ENCODE data around the gene MPPED2.

Gene MPPED2

GRCh38 chr11:30499940-30500339 lies 86.2 kb downstream of the MPPED2 start:
- Histone ChIP-seq H3K9ac (ENCODE audit: low read length) (no peak overlapping the region), H3K27ac (ENCODE audit: low read length) (no peak overlapping the region), H3K4me3 (ENCODE audit: low read length) (no peak overlapping the region), H3K36me3 (replicated peaks; ENCODE audit: low read depth, low read length) (no peaks in the 10 kb centered on the region), H3K4me1 (ENCODE audit: low read length) (peaks cover 6% of the 10 kb centered on the region), H3K9me3 (ENCODE audit: insufficient read depth, low read length) (no peaks in the 10 kb centered on the region), H3K27me3 (ENCODE audit: low read depth, low read length) (peaks cover 6% of the 10 kb centered on the region; the same call in 1 of the 2 replicates), H3K4me2 (ENCODE audit: low read length) (no peak overlapping the region), H3K79me2 (ENCODE audit: low read length) (no peaks in the 10 kb centered on the region), H4K20me1 (ENCODE audit: insufficient read depth, low read length) (no peaks in the 10 kb centered on the region), H2AFZ (ENCODE audit: low read depth, low read length) (no peak overlapping the region)
- TF ChIP-seq CTCF (IDR thresholded peaks at IDR 0.05; ENCODE audit: low read depth, low read length) (no peak), EZH2phosphoT487 (IDR thresholded peaks at IDR 0.05; ENCODE audit: low read depth) (no peak)

GRCh38 chr11:30497600-30497999 lies 88.6 kb downstream of the MPPED2 start:
- TF ChIP-seq EZH2phosphoT487 (IDR thresholded peaks at IDR 0.05; ENCODE audit: low read depth) (no peak), CTCF (IDR thresholded peaks at IDR 0.05; ENCODE audit: low read depth, low read length) (no peak)
- Histone ChIP-seq H3K27me3 (ENCODE audit: low read depth, low read length) (peaks cover 7% of the 10 kb centered on the region; the same call in 1 of the 2 replicates), H3K36me3 (replicated peaks; ENCODE audit: low read depth, low read length) (no peaks in the 10 kb centered on the region), H3K9ac (ENCODE audit: low read length) (no peak overlapping the region), H4K20me1 (ENCODE audit: insufficient read depth, low read length) (no peaks in the 10 kb centered on the region), H3K27ac (ENCODE audit: low read length) (no peak overlapping the region), H3K9me3 (ENCODE audit: insufficient read depth, low read length) (no peaks in the 10 kb centered on the region), H3K4me3 (ENCODE audit: low read length) (no peak overlapping the region), H3K79me2 (ENCODE audit: low read length) (no peaks in the 10 kb centered on the region), H2AFZ (ENCODE audit: low read depth, low read length) (no peak overlapping the region), H3K4me1 (ENCODE audit: low read length) (peaks cover 6% of the 10 kb centered on the region), H3K4me2 (ENCODE audit: low read length) (no peak overlapping the region)

GRCh38 chr11:30496935-30497334 lies 89.2 kb downstream of the MPPED2 start:
- no peaks in the 10 kb centered on the region for H4K20me1 ChIP-seq (ENCODE audit: insufficient read depth, low read length)
- H3K9me3 ChIP-seq (ENCODE audit: insufficient read depth, low read length) = no peaks in the 10 kb centered on the region
- H3K79me2 ChIP-seq (ENCODE audit: low read length) = no peaks in the 10 kb centered on the region
- H3K27ac ChIP-seq (ENCODE audit: low read length) = no peak overlapping the region
- H2AFZ ChIP-seq (ENCODE audit: low read depth, low read length) = no peak overlapping the region
- no peak overlapping the region for H3K4me3 ChIP-seq (ENCODE audit: low read length)
- no peaks in the 10 kb centered on the region for H3K36me3 ChIP-seq (replicated peaks; ENCODE audit: low read depth, low read length)
- H3K4me1 ChIP-seq (ENCODE audit: low read length) = peaks cover 6% of the 10 kb centered on the region
- TF ChIP-seq CTCF (IDR thresholded peaks at IDR 0.05; ENCODE audit: low read depth, low read length) (no peak), EZH2phosphoT487 (IDR thresholded peaks at IDR 0.05; ENCODE audit: low read depth) (no peak)
- H3K9ac ChIP-seq (ENCODE audit: low read length) = no peak overlapping the region
- no peak overlapping the region for H3K4me2 ChIP-seq (ENCODE audit: low read length)
- peaks cover 7% of the 10 kb centered on the region; the same call in 1 of the 2 replicates for H3K27me3 ChIP-seq (ENCODE audit: low read depth, low read length)

- Histone ChIP-seq H3K36me3 (replicated peaks; ENCODE audit: low read depth, low read length) (no peaks in the 10 kb centered on the region), H3K9ac (ENCODE audit: low read length) (no peak overlapping the region)
Observed at GRCh38 chr11:30495437-30495836, 90.7 kb downstream of the MPPED2 start.

More at GRCh38 chr11:30495437-30495836, 90.7 kb downstream of the MPPED2 start:
- Histone ChIP-seq H3K4me2 (ENCODE audit: low read length) (0 out of 2 replicates have a peak overlapping the region, but pooled peaks have one; percentile 8), H3K79me2 (ENCODE audit: low read length) (no peaks in the 10 kb centered on the region), H3K27me3 (ENCODE audit: low read depth, low read length) (peaks cover 15% of the 10 kb centered on the region; the same call in 1 of the 2 replicates), H3K4me3 (ENCODE audit: low read length) (no peak overlapping the region), H2AFZ (ENCODE audit: low read depth, low read length) (no peak overlapping the region), H3K4me1 (ENCODE audit: low read length) (peaks cover 6% of the 10 kb centered on the region), H4K20me1 (ENCODE audit: insufficient read depth, low read length) (no peaks in the 10 kb centered on the region), H3K27ac (ENCODE audit: low read length) (no peak overlapping the region), H3K9me3 (ENCODE audit: insufficient read depth, low read length) (no peaks in the 10 kb centered on the region)
- TF ChIP-seq EZH2phosphoT487 (IDR thresholded peaks at IDR 0.05; ENCODE audit: low read depth) = no peak
- TF ChIP-seq CTCF (IDR thresholded peaks at IDR 0.05; ENCODE audit: low read depth, low read length) = no peak

All from OCI-LY3 (cell line).